H7 (cell line): Measurements from ENCODE around the gene HOTAIR. TPM values are rescaled to one million over a fixed set of nuclear protein-coding genes. Genes with fewer than 3 reads are reported as not detected.

Source experiments
- DNase-seq: peaks from one replicate; pipeline ENCODE4 v3.0.0; 2012
- H3K27me3 ChIP-seq: 2 replicates; pipeline ENCODE4 v1.6.0; 2011; ENCODE audit warnings: mild to moderate bottlenecking, low read length; ENCODE audit not compliant: control insufficient read depth, insufficient read depth
- H3K36me3 ChIP-seq: replicated peaks from 2 replicates; pipeline ENCODE4 v1.5.1; 2011; ENCODE audit warnings: low read length; ENCODE audit not compliant: control insufficient read depth, insufficient read depth
- H3K4me3 ChIP-seq: 2 replicates; pipeline ENCODE4 v1.5.1; 2011; ENCODE audit warnings: low read depth, mild to moderate bottlenecking, control low read depth, low read length, moderate library complexity; ENCODE audit not compliant: insufficient read depth
- total RNA-seq: library from RNA; depleted of rRNA; stranded (reverse); fragments of >200 nt; shearing (Covaris generic); gene quantifications from 2 replicates; pipeline ENCODE4 v1.2.3, GENCODE V29; 2014

The HOTAIR gene
- total RNA-seq, 1 experiment from 2014 or later = not detected

- DNase-seq = no peak
- Histone ChIP-seq H3K36me3 (no peaks in the 10 kb centered on the region), H3K4me3 (no peak overlapping the region), H3K27me3 (peaks cover 100% of the 10 kb centered on the region)
Measured at GRCh38 chr12:53997204-53998109, 22.7 kb upstream of the HOTAIR start.

- Histone ChIP-seq H3K36me3 (no peaks in the 10 kb centered on the region), H3K4me3 (peak overlapping the region; percentile 13; the same call in 1 of the 2 replicates), H3K27me3 (peaks cover 100% of the 10 kb centered on the region)
- no peak for DNase-seq
Measured at GRCh38 chr12:53996240-53997203, 21.8 kb upstream of the HOTAIR start.

GRCh38 chr12:53995378-53996239 is 20.9 kb upstream of the HOTAIR start:
- Histone ChIP-seq H3K4me3 (peak overlapping the region; percentile 13; the same call in 1 of the 2 replicates), H3K36me3 (no peaks in the 10 kb centered on the region), H3K27me3 (peaks cover 100% of the 10 kb centered on the region)
- peak; percentile 90 for DNase-seq

- Histone ChIP-seq H3K4me3 (no peak overlapping the region), H3K27me3 (peaks cover 100% of the 10 kb centered on the region)
Measured at GRCh38 chr12:53995002-53995377, 20.2 kb upstream of the HOTAIR start.

GRCh38 chr12:53994264-53995001 is 19.7 kb upstream of the HOTAIR start:
- Histone ChIP-seq H3K36me3 (no peaks in the 10 kb centered on the region), H3K4me3 (no peak overlapping the region), H3K27me3 (peaks cover 100% of the 10 kb centered on the region)
- DNase-seq = peak; percentile 70

More at GRCh38 chr12:53995002-53995377, 20.2 kb upstream of the HOTAIR start:
- DNase-seq = no peak
- H3K36me3 ChIP-seq = no peaks in the 10 kb centered on the region

- Histone ChIP-seq H3K27me3 (peaks cover 100% of the 10 kb centered on the region), H3K36me3 (no peaks in the 10 kb centered on the region), H3K4me3 (no peak overlapping the region)
- peak; percentile 57 for DNase-seq
Measured at GRCh38 chr12:53994009-53994263, 19.2 kb upstream of the HOTAIR start.

GRCh38 chr12:53993162-53994008 is 18.6 kb upstream of the HOTAIR start:
- no peaks in the 10 kb centered on the region for H3K36me3 ChIP-seq
- H3K4me3 ChIP-seq = no peak overlapping the region
- peaks cover 100% of the 10 kb centered on the region for H3K27me3 ChIP-seq
- DNase-seq = no peak

- H3K36me3 ChIP-seq = no peaks in the 10 kb centered on the region
- peaks cover 100% of the 10 kb centered on the region for H3K27me3 ChIP-seq
- H3K4me3 ChIP-seq = no peak overlapping the region
- DNase-seq = no peak
Measured at GRCh38 chr12:53992377-53992889, 17.7 kb upstream of the HOTAIR start.

- DNase-seq = no peak
- H3K4me3 ChIP-seq = no peak overlapping the region
- H3K27me3 ChIP-seq = peaks cover 100% of the 10 kb centered on the region
- H3K36me3 ChIP-seq = no peaks in the 10 kb centered on the region
Measured at GRCh38 chr12:53991077-53991460, 16.3 kb upstream of the HOTAIR start.

- Histone ChIP-seq H3K4me3 (no peak overlapping the region), H3K27me3 (peaks cover 100% of the 10 kb centered on the region), H3K36me3 (no peaks in the 10 kb centered on the region)
- no peak for DNase-seq
Measured at GRCh38 chr12:53990311-53991076, 15.7 kb upstream of the HOTAIR start.

- Histone ChIP-seq H3K36me3 (no peaks in the 10 kb centered on the region), H3K27me3 (peaks cover 98% of the 10 kb centered on the region), H3K4me3 (no peak overlapping the region)
- DNase-seq = no peak
Measured at GRCh38 chr12:53989227-53990113, 14.7 kb upstream of the HOTAIR start.
